Hepatocyte (in vitro differentiated cells): Measurements from ENCODE around the gene TRAF3. TPM values are rescaled to one million over a fixed set of nuclear protein-coding genes. Genes with fewer than 3 reads are reported as not detected.
"Not testable (repeated sequence)": the region's sequence is repeated elsewhere in the genome, so short reads cannot be mapped to it uniquely, and the experiment has no call there.

Experiments
- DNase-seq: peaks from one replicate; pipeline ENCODE4 v3.0.0-alpha.2; 2016; ENCODE audit warnings: low spot score
- H2AFZ ChIP-seq: fragments of 200-600 bp; sonication (generic); 2 replicates; pipeline ENCODE4 v1.6.0; 2016; ENCODE audit warnings: antibody characterized with exemption, mild to moderate bottlenecking
- H3K27ac ChIP-seq: fragments of 200-600 bp; sonication (generic); 2 replicates; pipeline ENCODE4 v1.5.1; 2016; ENCODE audit warnings: mild to moderate bottlenecking
- H3K27me3 ChIP-seq: fragments of 200-600 bp; sonication (generic); 2 replicates; pipeline ENCODE4 v1.6.1; 2016
- H3K36me3 ChIP-seq: fragments of 200-600 bp; sonication (generic); replicated peaks from 2 replicates; pipeline ENCODE4 v1.5.1; 2016; ENCODE audit warnings: low read depth; ENCODE audit not compliant: insufficient read depth
- H3K4me1 ChIP-seq: fragments of 200-600 bp; sonication (generic); 2 replicates; pipeline ENCODE4 v1.5.1; 2016; ENCODE audit warnings: mild to moderate bottlenecking, moderate library complexity; ENCODE audit not compliant: insufficient read depth
- H3K4me2 ChIP-seq: fragments of 200-600 bp; sonication (generic); 2 replicates; pipeline ENCODE4 v1.6.0; 2016
- H3K4me3 ChIP-seq: fragments of 200-600 bp; sonication (generic); 2 replicates; pipeline ENCODE4 v1.5.1; 2016; ENCODE audit warnings: mild to moderate bottlenecking
- H3K79me2 ChIP-seq: fragments of 200-600 bp; sonication (generic); 2 replicates; pipeline ENCODE4 v1.6.0; 2017; ENCODE audit warnings: mild to moderate bottlenecking
- H3K9me2 ChIP-seq: fragments of 200-600 bp; sonication (generic); replicated peaks from 2 replicates; pipeline ENCODE4 v1.6.0; 2017; ENCODE audit warnings: mild to moderate bottlenecking; ENCODE audit not compliant: insufficient read depth
- H3K9me3 ChIP-seq: fragments of 200-600 bp; sonication (generic); 2 replicates; pipeline ENCODE4 v1.5.1; 2016; ENCODE audit warnings: low read depth, mild to moderate bottlenecking
- H4K20me1 ChIP-seq: fragments of 200-600 bp; sonication (generic); 2 replicates; pipeline ENCODE4 v1.6.0; 2016; ENCODE audit warnings: mild to moderate bottlenecking; ENCODE audit not compliant: insufficient read depth, poor library complexity, severe bottlenecking
- EZH2 ChIP-seq: fragments of 200-600 bp; sonication (generic); IDR thresholded peaks from 2 replicates; pipeline ENCODE4 v1.6.1; 2016; ENCODE audit warnings: antibody characterized with exemption, mild to moderate bottlenecking, borderline replicate concordance
- EZH2phosphoT487 ChIP-seq: fragments of 200-600 bp; sonication (generic); IDR thresholded peaks from one replicate; pipeline ENCODE4 v1.6.1; 2018; ENCODE audit warnings: antibody characterized with exemption, mild to moderate bottlenecking, low read depth, moderate library complexity; ENCODE audit not compliant: unreplicated experiment, severe bottlenecking
- WGBS: methylation state at CpG from one replicate; pipeline ENCODE4 v1.1.6; 2016; ENCODE audit warnings: low lambda C conversion rate; ENCODE audit errors: missing lambda C conversion rate; 5-methylcytosine and 5-hydroxymethylcytosine counted together
- polyA plus RNA-seq: library from polyadenylated mRNA; unstranded; fragments of >200 nt; fragmentation: Nextera tagmentation; extraction: Ambion mirVana; gene quantifications from 2 replicates; pipeline ENCODE4 v1.2.1, GENCODE V29; 2016
- total RNA-seq: library from RNA; depleted of rRNA; stranded (reverse); fragments of >200 nt; gene quantifications from 2 replicates; pipeline ENCODE4 v1.2.3, GENCODE V29; 2014
- TF ChIP-seq, protein P1 (sequence below): fragments of 200-600 bp; sonication (generic); IDR thresholded peaks from 2 replicates; pipeline ENCODE4 v1.5.1; 2016; ENCODE audit warnings: antibody characterized with exemption, mild to moderate bottlenecking; ENCODE audit not compliant: poor library complexity

Gene TRAF3
- total and polyA plus RNA-seq, 2 experiments from 2014 or later: 8.0 to 15.8 TPM

DNA sequence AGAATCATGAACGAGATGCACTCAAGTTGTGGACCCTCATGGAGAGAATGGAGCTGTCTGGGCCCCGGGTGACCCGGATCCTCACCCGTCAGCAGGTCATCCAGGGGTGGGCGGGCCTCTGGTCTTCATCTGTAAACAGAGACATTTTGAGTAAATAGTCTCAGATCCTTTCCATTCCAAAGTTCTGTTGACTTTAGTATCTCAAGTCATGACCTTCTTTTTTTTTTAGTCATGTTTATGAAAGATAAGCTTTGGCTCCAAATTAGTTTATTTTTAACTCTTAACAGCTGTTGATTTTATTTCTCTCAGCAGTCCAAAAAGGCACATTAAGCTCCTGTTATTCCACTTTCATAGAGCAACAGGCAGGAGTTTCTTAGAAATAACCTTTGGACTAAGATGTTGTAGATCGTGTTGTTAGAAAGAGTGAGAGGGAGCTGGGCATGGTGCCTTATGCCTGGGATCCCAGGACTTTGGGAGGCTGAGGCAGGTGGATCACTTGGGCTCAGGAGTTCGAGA, 96.4 kb downstream of the TRAF3 start:
- H3K9me3 ChIP-seq: no peaks in the 10 kb centered on the region

DNA sequence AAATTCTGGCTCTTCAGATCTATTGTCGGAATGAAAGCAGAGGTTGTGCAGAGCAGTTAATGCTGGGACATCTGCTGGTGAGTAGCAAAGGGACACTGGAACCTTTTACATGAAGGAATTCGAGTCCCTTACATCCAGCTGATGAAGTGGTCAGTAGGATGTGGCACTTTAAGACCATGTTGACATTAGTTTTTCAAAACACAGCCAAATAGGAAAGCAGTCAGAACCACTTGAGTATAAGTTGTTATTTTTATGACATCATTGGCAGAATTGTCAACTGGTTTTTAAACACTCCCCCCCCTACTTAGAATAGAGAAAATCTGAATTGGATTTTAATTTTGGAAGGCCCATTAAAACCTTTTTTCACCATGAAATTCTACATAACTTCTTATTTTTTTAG, 98.4 kb downstream of the TRAF3 start:
- 88% methylated on average over 2 of the region's 2 CpGs for WGBS
- Histone ChIP-seq H3K27ac (no peak overlapping the region), H3K27me3 (no peaks in the 10 kb centered on the region), H3K79me2 (no peaks in the 10 kb centered on the region), H2AFZ (no peak overlapping the region), H3K4me2 (no peak overlapping the region), H3K9me2 (no peaks in the 10 kb centered on the region), H3K36me3 (no peaks in the 10 kb centered on the region), H3K4me1 (peaks cover 16% of the 10 kb centered on the region), H4K20me1 (no peaks in the 10 kb centered on the region), H3K9me3 (no peaks in the 10 kb centered on the region), H3K4me3 (no peak overlapping the region)
- DNase-seq: no peak
- TF ChIP-seq EZH2 (no peak), EZH2phosphoT487 (no peak)
- TF ChIP-seq, protein P1, sequence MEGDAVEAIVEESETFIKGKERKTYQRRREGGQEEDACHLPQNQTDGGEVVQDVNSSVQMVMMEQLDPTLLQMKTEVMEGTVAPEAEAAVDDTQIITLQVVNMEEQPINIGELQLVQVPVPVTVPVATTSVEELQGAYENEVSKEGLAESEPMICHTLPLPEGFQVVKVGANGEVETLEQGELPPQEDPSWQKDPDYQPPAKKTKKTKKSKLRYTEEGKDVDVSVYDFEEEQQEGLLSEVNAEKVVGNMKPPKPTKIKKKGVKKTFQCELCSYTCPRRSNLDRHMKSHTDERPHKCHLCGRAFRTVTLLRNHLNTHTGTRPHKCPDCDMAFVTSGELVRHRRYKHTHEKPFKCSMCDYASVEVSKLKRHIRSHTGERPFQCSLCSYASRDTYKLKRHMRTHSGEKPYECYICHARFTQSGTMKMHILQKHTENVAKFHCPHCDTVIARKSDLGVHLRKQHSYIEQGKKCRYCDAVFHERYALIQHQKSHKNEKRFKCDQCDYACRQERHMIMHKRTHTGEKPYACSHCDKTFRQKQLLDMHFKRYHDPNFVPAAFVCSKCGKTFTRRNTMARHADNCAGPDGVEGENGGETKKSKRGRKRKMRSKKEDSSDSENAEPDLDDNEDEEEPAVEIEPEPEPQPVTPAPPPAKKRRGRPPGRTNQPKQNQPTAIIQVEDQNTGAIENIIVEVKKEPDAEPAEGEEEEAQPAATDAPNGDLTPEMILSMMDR: no peak

More for the DNA sequence above, 96.4 kb downstream of the TRAF3 start:
- no peaks in the 10 kb centered on the region for H3K9me2 ChIP-seq
- H3K4me2 ChIP-seq: peak overlapping the region; percentile 38
- DNase-seq: peak; percentile 60
- H3K36me3 ChIP-seq: no peaks in the 10 kb centered on the region
- no peak for TF ChIP-seq EZH2
- TF ChIP-seq, protein P1: no peak
- TF ChIP-seq EZH2phosphoT487: no peak
- H3K4me1 ChIP-seq: peaks cover 10% of the 10 kb centered on the region
- H3K79me2 ChIP-seq: peaks cover 3% of the 10 kb centered on the region
- no peaks in the 10 kb centered on the region for H3K27me3 ChIP-seq
- H2AFZ ChIP-seq: no peak overlapping the region
- WGBS: 47% methylated on average over 7 of the region's 7 CpGs
- H3K27ac ChIP-seq: peak overlapping the region; percentile 68
- H3K4me3 ChIP-seq: no peak overlapping the region
- no peaks in the 10 kb centered on the region for H4K20me1 ChIP-seq

DNA sequence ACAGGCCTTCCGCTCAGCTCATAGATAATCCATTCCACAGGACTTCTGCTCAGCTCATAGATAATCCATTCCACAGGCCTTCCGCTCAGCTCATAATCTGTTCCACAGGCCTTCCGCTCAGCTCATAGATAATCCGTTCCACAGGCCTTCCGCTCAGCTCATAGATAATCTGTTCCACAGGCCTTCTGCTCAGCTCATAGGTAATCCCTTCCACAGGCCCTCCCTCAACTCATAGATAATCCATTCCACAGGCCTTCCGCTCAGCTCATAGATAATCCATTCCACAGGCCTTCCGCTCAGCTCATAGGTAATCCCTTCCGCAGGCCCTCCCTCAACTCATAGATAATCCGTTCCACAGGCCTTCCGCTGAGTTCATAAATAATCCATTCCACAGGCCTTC, 100.3 kb downstream of the TRAF3 start:
- not testable (repeated sequence) for H3K4me2 ChIP-seq, H4K20me1 ChIP-seq, H2AFZ ChIP-seq, H3K36me3 ChIP-seq, H3K4me3 ChIP-seq, H3K79me2 ChIP-seq, H3K27ac ChIP-seq, DNase-seq, H3K9me3 ChIP-seq, H3K27me3 ChIP-seq, H3K9me2 ChIP-seq
- peaks cover 16% of the 10 kb centered on the region for H3K4me1 ChIP-seq
- 93% methylated on average over 10 of the region's 10 CpGs for WGBS

DNA sequence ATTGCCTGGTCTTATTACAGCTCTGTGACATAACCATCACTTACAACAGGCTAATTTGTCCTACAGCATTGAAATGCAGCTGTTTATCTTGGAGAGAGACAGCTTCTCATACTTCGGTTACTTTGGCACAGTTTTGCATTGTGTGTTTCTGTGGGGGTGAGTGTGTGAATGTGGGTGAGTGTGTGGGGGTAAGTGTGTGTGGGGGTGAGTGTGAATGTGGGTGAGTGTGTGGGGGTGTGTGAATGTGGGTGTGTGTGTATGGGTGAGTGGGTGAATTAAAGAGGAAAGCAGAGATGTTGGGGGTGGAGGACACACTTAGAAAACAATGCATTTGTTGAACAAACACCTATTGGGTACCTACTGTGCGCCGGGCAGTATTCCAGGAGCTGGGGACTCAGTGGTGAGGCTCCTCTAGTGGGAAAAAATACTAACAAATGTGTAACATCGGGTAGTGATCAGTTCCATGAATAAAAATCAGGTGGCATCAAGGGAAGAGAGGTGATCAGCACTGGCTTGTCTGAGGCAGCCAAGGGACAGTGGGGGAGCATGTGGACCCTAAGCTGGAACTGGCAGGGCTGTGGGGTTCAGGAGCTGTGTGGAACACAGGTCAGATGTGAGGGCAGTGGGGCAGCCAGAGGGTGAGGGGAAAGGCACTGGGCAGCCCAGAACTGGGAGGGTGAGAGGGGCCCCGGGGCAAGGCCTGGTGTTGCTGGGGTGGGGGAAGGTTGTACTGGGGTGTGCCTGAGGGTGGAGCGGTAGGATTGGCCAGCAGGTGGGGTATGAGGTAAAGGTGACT, 101.1 kb downstream of the TRAF3 start:
- Histone ChIP-seq H4K20me1 (no peaks in the 10 kb centered on the region), H3K79me2 (no peaks in the 10 kb centered on the region), H3K4me3 (no peak overlapping the region), H3K36me3 (no peaks in the 10 kb centered on the region), H3K4me1 (peaks cover 11% of the 10 kb centered on the region), H3K27ac (peak overlapping the region; percentile 69), H3K9me3 (no peaks in the 10 kb centered on the region), H2AFZ (no peak overlapping the region), H3K4me2 (no peak overlapping the region), H3K9me2 (no peaks in the 10 kb centered on the region), H3K27me3 (no peaks in the 10 kb centered on the region)
- DNase-seq: no peak
- 89% methylated on average over 5 of the region's 6 CpGs for WGBS
- no peak for TF ChIP-seq EZH2
- TF ChIP-seq, protein P1: peak; percentile 6
